Measurements from ENCODE around the gene SNED1. TPM values are rescaled to one million over a fixed set of nuclear protein-coding genes. Genes with fewer than 3 reads are reported as not detected.

Gene SNED1
- total and polyA plus RNA-seq, 7 donors: 0.69 to 37.1 (median 8.3) TPM

DNA sequence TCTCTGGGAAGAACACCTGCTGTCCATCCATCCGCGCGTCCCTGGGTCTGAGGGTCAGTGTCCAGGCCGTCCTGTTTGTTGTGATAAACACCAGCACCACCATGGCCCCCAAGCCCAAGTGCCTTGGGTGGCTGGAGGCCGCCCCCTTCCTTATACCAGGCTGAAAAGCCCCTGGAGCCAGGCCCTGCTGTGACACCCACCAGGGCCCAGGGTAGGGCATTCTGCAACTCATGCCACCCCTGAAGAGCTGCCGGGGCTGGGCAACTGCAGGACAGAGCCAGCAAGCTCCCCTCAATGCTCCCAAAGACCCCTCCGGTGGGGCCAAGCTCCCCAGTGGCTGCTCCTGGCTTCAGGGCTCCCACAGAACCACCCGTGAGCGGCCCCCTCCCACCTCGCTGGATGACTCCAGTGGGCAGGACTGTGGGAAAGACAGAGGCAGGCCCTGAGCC lies 31.9 kb upstream of the SNED1 start:
- H3K4me3 ChIP-seq: no peak overlapping the region
- peaks cover 0 to 11% (median 3%) of the 10 kb centered on the region in 4 donors for H3K4me1 ChIP-seq
- WGBS, 2 donors: 92 to 94% methylated on average over 10 of the region's 10 CpGs
- H3K9me3 ChIP-seq: no peaks in the 10 kb centered on the region
- H3K36me3 ChIP-seq: no peaks in the 10 kb centered on the region
- intact Hi-C loops (cut with DNase I): no loop called here
- no peak for DNase-seq
- peaks cover 0 to 8% (median 0%) of the 10 kb centered on the region in 3 donors for H3K27me3 ChIP-seq
- no peak overlapping the region for H3K27ac ChIP-seq
- no peak for TF ChIP-seq EP300 (IDR thresholded peaks at IDR 0.05)
- TF ChIP-seq POLR2A (IDR thresholded peaks at IDR 0.05): no peak
- TF ChIP-seq, protein P1, sequence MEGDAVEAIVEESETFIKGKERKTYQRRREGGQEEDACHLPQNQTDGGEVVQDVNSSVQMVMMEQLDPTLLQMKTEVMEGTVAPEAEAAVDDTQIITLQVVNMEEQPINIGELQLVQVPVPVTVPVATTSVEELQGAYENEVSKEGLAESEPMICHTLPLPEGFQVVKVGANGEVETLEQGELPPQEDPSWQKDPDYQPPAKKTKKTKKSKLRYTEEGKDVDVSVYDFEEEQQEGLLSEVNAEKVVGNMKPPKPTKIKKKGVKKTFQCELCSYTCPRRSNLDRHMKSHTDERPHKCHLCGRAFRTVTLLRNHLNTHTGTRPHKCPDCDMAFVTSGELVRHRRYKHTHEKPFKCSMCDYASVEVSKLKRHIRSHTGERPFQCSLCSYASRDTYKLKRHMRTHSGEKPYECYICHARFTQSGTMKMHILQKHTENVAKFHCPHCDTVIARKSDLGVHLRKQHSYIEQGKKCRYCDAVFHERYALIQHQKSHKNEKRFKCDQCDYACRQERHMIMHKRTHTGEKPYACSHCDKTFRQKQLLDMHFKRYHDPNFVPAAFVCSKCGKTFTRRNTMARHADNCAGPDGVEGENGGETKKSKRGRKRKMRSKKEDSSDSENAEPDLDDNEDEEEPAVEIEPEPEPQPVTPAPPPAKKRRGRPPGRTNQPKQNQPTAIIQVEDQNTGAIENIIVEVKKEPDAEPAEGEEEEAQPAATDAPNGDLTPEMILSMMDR (IDR thresholded peaks at IDR 0.05): no peak
- TF ChIP-seq POLR2AphosphoS5 (IDR thresholded peaks at IDR 0.05): no peak

DNA sequence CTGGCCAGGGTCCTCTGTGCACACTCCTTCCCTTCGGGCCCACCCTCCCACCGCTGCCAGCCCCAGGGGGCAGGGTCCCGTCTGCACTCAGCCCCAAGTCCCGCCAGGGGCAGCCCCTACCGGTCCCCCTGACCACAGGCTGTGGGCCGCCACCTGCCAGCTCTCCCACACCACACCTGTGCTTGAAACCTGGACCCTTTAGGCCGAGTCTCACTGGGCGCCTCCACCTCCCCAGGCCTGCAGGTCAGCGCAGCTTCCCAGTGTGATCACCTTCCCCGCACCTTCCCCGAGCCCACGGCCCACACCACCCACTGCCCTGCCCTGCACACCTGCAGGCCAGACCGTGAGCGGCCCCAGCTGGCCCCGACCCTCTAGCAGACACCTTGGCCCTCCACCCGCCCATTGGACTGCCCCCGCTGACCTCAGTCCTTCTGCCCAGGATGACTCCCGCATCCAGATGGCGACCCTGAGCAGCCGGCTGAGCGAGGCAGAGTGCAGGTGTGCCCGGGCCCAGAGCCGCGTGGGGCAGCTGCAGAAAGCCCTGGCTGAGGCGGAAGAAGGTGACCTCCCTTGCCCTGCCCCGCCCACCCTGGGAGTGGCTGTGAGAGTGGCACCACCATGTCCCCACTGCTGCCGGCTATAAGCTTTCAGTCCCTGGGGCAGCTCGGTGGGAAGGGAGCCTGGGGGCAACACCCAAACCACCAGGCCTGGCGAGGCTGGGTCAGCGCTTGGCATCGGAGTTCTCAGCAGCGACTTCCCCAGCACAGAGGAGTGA lies 31.3 kb upstream of the SNED1 start:
- Histone ChIP-seq H3K27me3 (peaks cover 0 to 8% (median 0%) of the 10 kb centered on the region in 3 donors), H3K9me3 (no peaks in the 10 kb centered on the region), H3K4me1 (peaks cover 0 to 6% (median 2%) of the 10 kb centered on the region in 4 donors), H3K27ac (no peak overlapping the region), H3K36me3 (no peaks in the 10 kb centered on the region), H3K4me3 (no peak overlapping the region)
- WGBS, 2 donors: 53 to 82% methylated on average over 32 of the region's 32 CpGs
- intact Hi-C loops (cut with DNase I): no loop called here
- peak; percentile 59 for DNase-seq
- TF ChIP-seq, protein P1 (IDR thresholded peaks at IDR 0.05): no peak
- no peak for TF ChIP-seq POLR2A (IDR thresholded peaks at IDR 0.05)
- TF ChIP-seq EP300 (IDR thresholded peaks at IDR 0.05): no peak
- TF ChIP-seq POLR2AphosphoS5 (IDR thresholded peaks at IDR 0.05): no peak

DNA sequence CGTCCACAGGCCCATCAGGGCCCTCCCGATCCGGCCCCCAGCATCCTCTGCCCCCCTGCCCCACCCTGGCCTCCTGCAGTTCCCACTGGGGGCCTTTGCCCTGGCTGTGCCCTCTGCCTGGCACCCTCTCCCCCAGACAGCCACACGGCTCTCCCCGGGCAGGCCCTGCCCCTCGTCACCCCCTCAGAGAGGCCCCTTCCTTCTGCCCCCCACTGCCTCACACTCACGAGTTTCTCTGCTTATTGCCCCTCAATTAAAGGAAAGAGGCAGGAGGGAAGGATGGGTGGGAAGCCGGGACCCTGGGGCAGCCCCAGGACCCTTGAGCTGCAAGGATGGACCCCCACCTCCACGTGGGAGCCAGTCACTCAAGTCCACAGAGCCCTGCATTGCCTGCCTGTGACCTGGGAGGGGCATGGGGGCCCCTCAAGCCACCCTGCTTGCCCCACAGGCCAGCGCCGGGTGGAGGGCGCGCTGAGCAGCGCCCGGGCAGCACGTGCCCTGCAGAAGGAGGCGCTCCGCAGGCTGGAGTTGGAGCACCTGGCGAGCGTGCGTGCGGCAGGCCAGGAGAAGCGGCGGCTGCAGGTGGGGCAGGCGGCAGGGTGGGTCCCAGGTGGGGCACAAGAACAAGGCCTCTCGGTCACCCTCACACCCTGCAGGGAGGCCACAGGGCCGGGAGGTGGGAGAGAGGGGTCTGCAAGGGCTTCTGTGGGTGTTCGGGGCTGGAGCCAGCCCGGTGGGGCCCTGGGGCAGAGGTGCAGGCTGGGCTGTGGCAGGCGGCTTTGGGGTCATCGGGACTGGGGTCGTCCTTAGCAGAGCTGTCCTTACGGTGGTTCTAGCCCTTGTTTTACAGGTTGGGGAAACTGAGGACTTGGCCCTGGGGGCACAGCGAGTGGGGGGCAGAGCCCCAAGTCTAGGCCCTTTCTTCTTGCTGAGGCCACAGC lies 30.5 kb upstream of the SNED1 start:
- WGBS, 2 donors: 91 to 92% methylated on average over 34 of the region's 34 CpGs
- intact Hi-C loops (cut with DNase I): no loop called here

DNA sequence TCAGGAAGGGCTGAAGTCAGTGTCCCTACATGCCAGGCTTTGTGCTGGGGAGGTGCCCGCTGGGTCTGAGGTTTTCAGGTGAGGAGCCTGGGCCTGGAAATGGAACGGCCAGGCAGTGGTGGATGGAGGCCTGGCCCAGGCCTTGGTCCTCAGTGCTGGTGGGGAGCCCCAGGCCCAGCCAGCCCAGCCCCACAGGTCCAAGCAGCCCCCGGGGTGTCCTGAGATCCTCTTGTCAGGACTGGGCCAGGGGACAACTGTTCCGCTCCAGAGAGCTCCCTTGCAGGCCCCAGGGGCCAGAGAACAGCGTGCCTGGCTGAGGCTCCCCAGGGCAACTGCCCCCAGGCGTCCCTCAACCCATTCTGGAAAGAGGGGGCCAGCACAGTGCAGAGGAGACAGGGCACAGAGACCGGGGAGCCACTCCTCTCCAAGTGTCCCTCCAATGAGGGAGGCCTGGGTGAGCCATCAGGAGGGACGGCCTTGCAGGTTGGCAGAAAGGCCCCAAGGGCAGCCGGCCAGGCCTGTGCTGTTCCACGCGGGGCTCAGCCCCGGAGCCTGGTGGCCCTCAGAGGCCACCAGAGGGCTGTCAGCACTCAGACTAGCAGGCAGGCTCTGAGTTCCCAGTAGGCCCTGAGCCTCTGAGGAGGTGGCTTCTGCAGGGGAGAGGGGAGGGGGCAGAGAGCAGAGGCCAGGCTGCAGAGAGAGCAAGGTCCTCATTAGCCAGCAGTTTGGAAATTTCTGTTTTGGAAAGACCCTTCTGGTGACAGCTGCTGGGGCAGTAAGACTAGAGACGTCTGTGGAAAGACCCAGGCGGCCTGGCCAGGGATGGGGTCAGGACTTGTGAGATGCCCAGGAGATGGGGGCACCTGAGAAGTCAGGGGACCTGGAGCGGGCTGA lies 29.4 kb upstream of the SNED1 start:
- Histone ChIP-seq H3K36me3 (no peaks in the 10 kb centered on the region), H3K4me3 (no peak overlapping the region), H3K27me3 (peaks cover 0 to 18% (median 0%) of the 10 kb centered on the region in 3 donors), H3K4me1 (no peaks in the 10 kb centered on the region), H3K27ac (no peak overlapping the region), H3K9me3 (no peaks in the 10 kb centered on the region)
- DNase-seq: no peak
- intact Hi-C loops (cut with DNase I): no loop called here
- 87 to 88% methylated on average over 15 of the region's 15 CpGs for WGBS, 2 donors
- TF ChIP-seq POLR2A (IDR thresholded peaks at IDR 0.05): no peak
- TF ChIP-seq EP300 (IDR thresholded peaks at IDR 0.05): no peak
- TF ChIP-seq, protein P1 (IDR thresholded peaks at IDR 0.05): no peak
- TF ChIP-seq POLR2AphosphoS5 (IDR thresholded peaks at IDR 0.05): no peak

More for the DNA sequence above, 30.5 kb upstream of the SNED1 start:
- H3K36me3 ChIP-seq: no peaks in the 10 kb centered on the region
- H3K4me3 ChIP-seq: no peak overlapping the region
- no peak overlapping the region for H3K27ac ChIP-seq
- H3K9me3 ChIP-seq: no peaks in the 10 kb centered on the region
- peaks cover 0 to 9% (median 0%) of the 10 kb centered on the region in 3 donors for H3K27me3 ChIP-seq
- H3K4me1 ChIP-seq: no peaks in the 10 kb centered on the region
- no peak for TF ChIP-seq POLR2AphosphoS5 (IDR thresholded peaks at IDR 0.05)
- no peak for DNase-seq

All from sigmoid colon (tissue), 7 donors.